GM21423 (cell line): ENCODE data around the gene SOX14.

Experiments
- ATAC-seq: cut with Tn5 transposase; IDR thresholded peaks from one replicate; pipeline ENCODE4 v1.9.1; 2021; ENCODE audit warnings: mild to moderate bottlenecking, moderate library complexity; ENCODE audit not compliant: unreplicated experiment

The SOX14 gene

GRCh38 chr3:137767538-137768360 is 3.6 kb downstream of the SOX14 start:
- ATAC-seq = no peak

- ATAC-seq = no peak
Measured at GRCh38 chr3:137768361-137769321, 4.5 kb downstream of the SOX14 start.

DNA sequence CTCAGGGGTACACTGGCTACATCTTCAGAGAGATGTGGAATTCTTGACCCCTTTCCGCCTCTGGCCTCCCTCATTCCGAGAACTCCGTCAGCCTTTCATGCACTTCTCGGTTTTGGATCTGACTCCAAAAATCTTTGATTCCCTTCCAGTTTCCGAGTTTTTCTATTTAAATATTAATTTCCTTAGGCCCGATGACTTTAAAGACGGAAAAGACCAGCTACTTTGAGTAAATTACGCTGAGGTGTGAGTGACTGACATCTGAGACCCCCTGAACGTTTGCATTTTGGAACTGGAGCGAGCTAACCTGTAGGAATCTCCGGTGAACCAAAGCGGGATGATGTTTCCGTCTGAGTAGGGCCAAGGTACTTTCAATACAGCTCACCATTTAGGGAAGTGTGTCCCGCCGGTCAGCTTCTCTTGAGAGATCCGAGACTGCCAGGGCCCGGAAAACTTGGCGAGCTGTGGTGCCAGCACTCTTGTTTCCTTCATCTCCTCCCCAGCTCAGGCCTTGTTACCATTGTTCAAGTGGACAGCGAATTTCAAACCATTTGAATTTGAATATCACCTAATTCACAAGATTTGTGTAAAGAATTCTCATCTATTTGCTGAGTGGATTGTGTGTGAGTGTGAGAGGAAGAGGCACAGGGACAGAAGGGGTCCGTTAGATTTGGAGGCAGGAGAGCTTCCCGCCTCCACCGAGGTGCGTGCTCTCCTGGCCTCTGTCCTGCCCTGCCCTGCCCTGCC is 5.4 kb downstream of the SOX14 start:
- no peak for ATAC-seq

- no peak for ATAC-seq
Measured at GRCh38 chr3:137770066-137770834, 6.1 kb downstream of the SOX14 start.

- ATAC-seq = no peak
Measured at GRCh38 chr3:137770835-137771399, 6.8 kb downstream of the SOX14 start.

- no peak for ATAC-seq
Measured at GRCh38 chr3:137771401-137772213, 7.5 kb downstream of the SOX14 start.

DNA sequence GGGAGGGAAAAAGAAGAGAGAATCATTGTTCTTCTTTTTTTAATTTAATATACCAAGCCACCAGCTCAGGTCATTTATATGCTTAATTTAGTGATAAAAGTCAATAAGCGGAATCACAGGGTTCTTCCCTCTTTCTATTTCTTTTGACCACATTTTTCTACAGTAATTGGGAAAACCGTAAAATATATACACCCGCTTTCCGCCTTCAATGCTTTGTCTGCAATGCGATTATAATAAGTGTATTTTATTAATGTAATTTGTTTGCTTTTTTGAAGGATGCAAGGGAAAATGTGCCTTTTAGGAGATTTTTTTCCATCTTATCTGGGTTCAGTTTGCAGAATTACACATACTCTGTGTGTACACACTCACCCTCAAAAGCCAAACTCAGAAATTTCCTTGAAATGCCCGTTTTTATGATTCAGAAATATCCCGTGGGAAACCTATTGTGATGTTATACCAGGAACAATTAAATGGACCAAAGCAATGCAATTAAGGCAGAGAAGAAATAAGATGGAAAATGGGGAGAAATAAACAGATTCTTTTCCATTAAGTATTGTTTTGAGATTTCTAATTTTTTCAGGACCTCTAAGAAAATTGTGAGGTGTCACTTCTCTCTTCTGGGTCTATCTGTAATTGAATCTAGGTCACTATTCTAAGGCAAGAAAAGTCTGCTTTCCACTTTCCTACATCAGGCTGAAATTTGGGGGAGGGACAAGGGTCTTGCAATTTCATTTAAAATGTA is 8.3 kb downstream of the SOX14 start:
- no peak for ATAC-seq

GRCh38 chr3:137778941-137779340 is 14.8 kb downstream of the SOX14 start:
- ATAC-seq = no peak

DNA sequence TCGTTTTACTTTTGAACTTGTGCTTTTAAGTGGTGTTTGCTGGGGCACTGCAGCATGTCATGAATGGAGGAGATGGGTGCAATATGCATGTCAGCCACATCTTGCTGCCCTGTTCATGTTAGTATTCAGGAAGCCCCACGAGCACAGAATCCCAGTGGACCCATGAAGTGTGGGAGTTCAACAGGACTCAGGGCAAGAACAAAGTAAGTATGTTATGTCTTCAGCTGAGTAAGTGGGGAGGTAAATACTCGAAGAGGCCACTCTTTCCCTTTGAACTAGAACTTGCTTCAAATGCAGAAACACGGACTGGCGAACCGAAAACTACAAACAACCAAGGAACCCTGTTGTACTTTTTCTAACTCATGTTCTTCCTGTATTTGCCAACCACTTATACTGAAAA is 23.4 kb downstream of the SOX14 start:
- no peak for ATAC-seq

- no peak for ATAC-seq
Measured at GRCh38 chr3:137789236-137789635, 25.1 kb downstream of the SOX14 start.

DNA sequence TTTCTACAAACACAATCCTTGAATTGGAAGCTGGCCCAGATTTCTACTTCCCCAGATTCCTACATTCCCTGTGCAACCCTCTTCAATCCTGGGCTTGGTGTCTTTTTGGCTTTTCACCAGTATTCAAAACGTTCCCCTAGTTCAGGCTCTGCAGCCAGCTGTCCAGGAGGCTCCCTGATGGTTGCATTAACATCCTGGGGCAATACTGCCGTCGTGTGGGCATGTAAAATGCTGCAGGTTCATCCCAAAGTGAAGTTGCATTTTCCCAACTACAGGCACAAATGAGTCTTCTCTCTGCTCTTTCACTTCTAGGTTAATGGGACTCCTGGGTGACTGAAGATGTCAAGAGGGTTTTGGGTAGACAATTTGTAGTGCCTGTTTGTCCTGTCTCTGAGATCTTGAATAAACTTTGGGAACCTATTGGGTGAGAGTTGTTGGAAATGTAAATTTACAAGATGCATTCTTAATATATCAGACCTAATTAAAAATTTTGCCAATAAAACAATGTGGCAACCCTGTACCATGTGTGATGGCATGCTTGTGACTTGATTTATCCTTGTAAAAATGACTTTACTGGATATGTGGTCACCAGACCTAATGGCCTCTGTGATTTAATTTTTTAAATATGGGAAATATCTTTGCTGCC is 28.6 kb downstream of the SOX14 start:
- no peak for ATAC-seq

DNA sequence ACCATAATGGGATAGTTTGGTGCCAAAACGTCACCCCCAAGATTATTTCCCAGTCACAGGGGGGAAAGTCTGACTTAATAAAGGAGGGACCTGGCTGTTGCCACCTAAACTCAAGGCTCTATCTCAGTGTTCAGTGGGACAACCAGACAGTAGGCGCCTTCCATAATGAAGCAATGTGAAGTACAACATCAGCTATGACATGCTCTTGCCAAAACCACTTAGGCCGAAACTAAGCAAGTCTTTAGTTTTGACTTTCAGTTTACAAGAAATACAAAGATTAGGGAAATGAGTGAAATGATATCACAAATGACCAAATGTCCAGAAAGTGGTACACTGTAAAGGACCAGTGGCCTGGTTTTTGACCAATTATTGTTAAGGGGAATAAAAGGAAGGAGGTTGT is 32.9 kb downstream of the SOX14 start:
- no peak for ATAC-seq

- no peak for ATAC-seq
Measured at GRCh38 chr3:137803215-137803614, 39.1 kb downstream of the SOX14 start.

DNA sequence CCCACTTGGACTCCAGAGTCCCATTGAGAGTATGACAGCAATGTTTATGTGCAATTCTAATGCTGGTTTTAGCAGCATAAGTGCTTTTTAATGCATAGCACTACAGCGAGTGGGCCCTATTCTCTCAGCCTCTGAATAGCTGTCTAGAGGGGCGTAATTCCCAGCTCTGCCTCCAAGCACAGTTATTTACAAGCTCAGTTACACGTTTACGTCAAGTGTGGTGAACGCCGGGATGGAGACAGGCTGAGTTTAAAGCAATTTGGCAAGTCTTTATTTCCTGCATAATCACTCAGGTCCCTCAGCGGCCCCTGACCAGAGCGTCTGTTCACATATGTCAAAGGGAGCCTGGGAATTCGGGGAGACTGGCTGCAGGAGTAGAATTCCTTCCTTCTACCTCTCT is 43.9 kb downstream of the SOX14 start:
- no peak for ATAC-seq

- no peak for ATAC-seq
Measured at GRCh38 chr3:137809509-137809908, 45.4 kb downstream of the SOX14 start.

GRCh38 chr3:137812023-137812422 is 47.9 kb downstream of the SOX14 start:
- ATAC-seq = no peak

- ATAC-seq = no peak
Measured at GRCh38 chr3:137815251-137815650, 51.1 kb downstream of the SOX14 start.
